Epithelial cell of prostate (primary cell): ENCODE data around the gene ZNF581.

Experiments
- DNase-seq: peaks from one replicate; pipeline ENCODE4 v3.0.0-alpha.2; 2011; ENCODE audit warnings: low read depth, low spot score
- H3K27ac ChIP-seq: fragments of 450-650 bp; 2 replicates; pipeline ENCODE4 v1.5.1; 2017; ENCODE audit warnings: mild to moderate bottlenecking

ZNF581 gene

GRCh38 chr19:55659822-55660221 lies 16.4 kb downstream of the ZNF581 start:
- no peak overlapping the region for H3K27ac ChIP-seq

GRCh38 chr19:55660404-55660803 lies 17.0 kb downstream of the ZNF581 start:
- DNase-seq: no peak
- H3K27ac ChIP-seq: no peak overlapping the region

More at GRCh38 chr19:55659822-55660221, 16.4 kb downstream of the ZNF581 start:
- DNase-seq: no peak

- DNase-seq: no peak
- no peak overlapping the region for H3K27ac ChIP-seq
Observed at GRCh38 chr19:55660991-55661390, 17.5 kb downstream of the ZNF581 start.

- DNase-seq: no peak
- no peak overlapping the region for H3K27ac ChIP-seq
Observed at GRCh38 chr19:55661826-55662225, 18.4 kb downstream of the ZNF581 start.

GRCh38 chr19:55663846-55664536 lies 20.5 kb downstream of the ZNF581 start:
- no peak overlapping the region for H3K27ac ChIP-seq
- no peak for DNase-seq

- no peak for DNase-seq
- no peak overlapping the region for H3K27ac ChIP-seq
Observed at GRCh38 chr19:55666343-55667005, 23.0 kb downstream of the ZNF581 start.

- DNase-seq: no peak
- no peak overlapping the region for H3K27ac ChIP-seq
Observed at GRCh38 chr19:55667006-55667381, 23.5 kb downstream of the ZNF581 start.

- peak overlapping the region; percentile 16 for H3K27ac ChIP-seq
- DNase-seq: no peak
Observed at GRCh38 chr19:55667511-55667910, 24.1 kb downstream of the ZNF581 start.

- no peak for DNase-seq
- H3K27ac ChIP-seq: peak overlapping the region; percentile 16
Observed at GRCh38 chr19:55667958-55668357, 24.5 kb downstream of the ZNF581 start.

GRCh38 chr19:55668603-55669348 lies 25.3 kb downstream of the ZNF581 start:
- peak overlapping the region; percentile 16 for H3K27ac ChIP-seq
- no peak for DNase-seq

GRCh38 chr19:55669418-55670279 lies 26.2 kb downstream of the ZNF581 start:
- no peak for DNase-seq
- H3K27ac ChIP-seq: no peak overlapping the region

- no peak overlapping the region for H3K27ac ChIP-seq
- no peak for DNase-seq
Observed at GRCh38 chr19:55670280-55671053, 27.0 kb downstream of the ZNF581 start.

- no peak overlapping the region for H3K27ac ChIP-seq
- DNase-seq: no peak
Observed at GRCh38 chr19:55671054-55671378, 27.6 kb downstream of the ZNF581 start.

- DNase-seq: no peak
- no peak overlapping the region for H3K27ac ChIP-seq
Observed at GRCh38 chr19:55672418-55672817, 29.0 kb downstream of the ZNF581 start.

GRCh38 chr19:55673465-55673864 lies 30.0 kb downstream of the ZNF581 start:
- no peak overlapping the region for H3K27ac ChIP-seq
- no peak for DNase-seq

GRCh38 chr19:55673889-55674288 lies 30.4 kb downstream of the ZNF581 start:
- DNase-seq: no peak
- peak overlapping the region; percentile 94 for H3K27ac ChIP-seq

- DNase-seq: no peak
- peak overlapping the region; percentile 94 for H3K27ac ChIP-seq
Observed at GRCh38 chr19:55674459-55674840, 31.0 kb downstream of the ZNF581 start.

- DNase-seq: peak; percentile 90
- H3K27ac ChIP-seq: peak within 1 kb of the TSS; percentile 94
Observed at GRCh38 chr19:55674841-55675660, 31.6 kb downstream of the ZNF581 start, which contains the start of gene EPN1. Gene EPN1, plus strand, starts transcription at chr19:55675226. Its CDS starts 3,402 bp downstream, at chr19:55678628.
